Panc1 (cell line): ENCODE data around the gene PRCD. TPM values are rescaled to one million over a fixed set of nuclear protein-coding genes. Genes with fewer than 3 reads are reported as not detected.

Experiments used
- ATAC-seq: fragments of 200-7000 bp; cut with Tn5 transposase; 2 replicates; pipeline ENCODE4 v1.9.1; 2020; ENCODE audit warnings: mild to moderate bottlenecking, moderate library complexity
- BruUV-seq: library from RNA; stranded (reverse); fragments of 400-500 nt; replicated peaks from 2 replicates; lab custom pipeline; 2021; lab: Mats Ljungman, UMichigan
- CTCF ChIA-PET: fragments of 300-600 bp; sonication (Branson Sonifier 250); formaldehyde crosslinking; loops from one replicate; lab custom pipeline; 2022; ENCODE audit warnings: antibody characterized with exemption; lab: Charles Lee
- POLR2A ChIA-PET: fragments of 300-600 bp; sonication (Branson Sonifier 250); formaldehyde crosslinking; loops from one replicate; lab custom pipeline; 2022; ENCODE audit warnings: antibody characterized with exemption; lab: Charles Lee
- DNase-seq: peaks from one replicate; pipeline ENCODE4 v3.0.0-alpha.2; 2010; ENCODE audit warnings: low read depth, low spot score
- H3K27ac ChIP-seq: 2 replicates; pipeline ENCODE4 v1.5.1; 2011; ENCODE audit warnings: mild to moderate bottlenecking, low read length, inconsistent platforms
- H3K27me3 ChIP-seq: fragments of 200-500 bp; sonication (Bioruptor generic); 2 replicates; pipeline ENCODE4 v1.6.0; 2014; ENCODE audit warnings: low read length, inconsistent platforms; ENCODE audit not compliant: control insufficient read depth, insufficient read depth
- H3K36me3 ChIP-seq: fragments of 200-500 bp; sonication (Bioruptor generic); 2 replicates; pipeline ENCODE4 v1.5.1; 2014; ENCODE audit warnings: inconsistent platforms, mild to moderate bottlenecking, low read length, moderate library complexity; ENCODE audit not compliant: control insufficient read depth, insufficient read depth
- H3K4me1 ChIP-seq: 2 replicates; pipeline ENCODE4 v1.5.1; 2011; ENCODE audit warnings: inconsistent platforms, mild to moderate bottlenecking, low read length, moderate library complexity; ENCODE audit not compliant: control insufficient read depth, insufficient read depth
- H3K4me3 ChIP-seq, 2 experiments: 2 replicates each; pipeline ENCODE4 v1.5.1; 2011 to 2012; ENCODE audit warnings: low read depth in 2 of 2, low read length in 2 of 2, mild to moderate bottlenecking in 2 of 2, inconsistent platforms in 1 of 2, moderate library complexity in 1 of 2
- H3K9me3 ChIP-seq: fragments of 200-500 bp; sonication (Bioruptor generic); 2 replicates; pipeline ENCODE4 v1.5.1; 2014; ENCODE audit warnings: low read depth, mild to moderate bottlenecking, inconsistent platforms, low read length, moderate library complexity; ENCODE audit not compliant: control insufficient read depth, insufficient read depth
- CTCF ChIP-seq: fragments of 450-650 bp; IDR thresholded peaks from 2 replicates; pipeline ENCODE4 v1.5.1; 2017; ENCODE audit warnings: mild to moderate bottlenecking
- POLR2AphosphoS5 ChIP-seq: IDR thresholded peaks from 2 replicates; pipeline ENCODE4 v1.6.1; 2012; ENCODE audit warnings: mild to moderate bottlenecking, low read depth, low read length, moderate library complexity
- REST ChIP-seq, 2 experiments: IDR thresholded peaks; 2 replicates each; pipeline ENCODE4 v1.6.1; 2011 to 2012; ENCODE audit warnings: low read depth in 2 of 2, control low read depth in 1 of 2, low read length in 1 of 2, mild to moderate bottlenecking in 1 of 2, moderate library complexity in 1 of 2; ENCODE audit not compliant: insufficient read depth in 1 of 2
- SIN3A ChIP-seq: IDR thresholded peaks from 2 replicates; pipeline ENCODE4 v1.6.1; 2012; ENCODE audit warnings: low read depth, mild to moderate bottlenecking, low read length, moderate library complexity, borderline replicate concordance; ENCODE audit not compliant: insufficient read depth
- TCF7L2 ChIP-seq: IDR thresholded peaks from 2 replicates; pipeline ENCODE4 v1.6.1; 2011; ENCODE audit warnings: mild to moderate bottlenecking, low read depth, low read length, inconsistent platforms
- in situ Hi-C: cut with HindIII; loops from 2 replicates; pipeline ENCODE4 v1.10.0; 2016; ENCODE audit warnings: low sequenced_read_pairs, low pct_unique_long_range_greater_than_20kb
- intact Hi-C: fragments of 100-400 bp; cut with micrococcal nuclease; formaldehyde crosslinking; loops from one replicate; pipeline ENCODE4 v1.10.0; 2022; ENCODE audit not compliant: unreplicated experiment
- total RNA-seq: library from RNA; stranded (reverse); gene quantifications from one replicate; pipeline ENCODE4 v1.2.1, GENCODE V29; 2021; ENCODE audit not compliant: unreplicated experiment

Gene PRCD
- total RNA-seq, 1 experiment from 2014 or later = 0.54 TPM

DNA sequence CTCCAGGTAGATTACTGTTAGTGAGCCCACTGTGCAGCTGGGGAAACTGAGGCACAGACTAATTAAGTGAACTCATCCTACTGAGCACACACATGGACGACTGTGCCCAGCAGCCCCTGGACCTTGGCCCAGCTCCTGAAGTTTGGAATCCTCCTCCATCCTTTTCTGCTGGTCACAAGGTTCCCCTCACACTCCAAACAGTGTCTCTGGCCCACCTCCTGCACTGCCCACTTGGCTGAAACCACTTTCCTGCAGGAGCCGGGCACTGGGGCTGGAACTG lies 42.2 kb upstream of the PRCD start:
- in situ Hi-C loops (no loop called here), intact Hi-C loops (no loop called here)
- ChIA-PET CTCF (interaction anchor here (0.5 to 0.8 kb wide), 5 partner anchors 14 to 658 kb away, joined by 3 to 6 read pairs (median 3); no protein-coding TSS in a partner anchor), POLR2A (interaction anchor here (0.9 kb wide), 1 partner anchor 44 kb away, joined by 8 read pairs; no protein-coding TSS in a partner anchor)
- Histone ChIP-seq H3K9me3 (no peaks in the 10 kb centered on the region), H3K4me3 (peak overlapping the region; percentile 8 to 89; a peak in 3 of 4 replicates), H3K36me3 (peaks cover 7% of the 10 kb centered on the region; the same call in 1 of the 2 replicates), H3K27ac (peak overlapping the region; percentile 89), H3K4me1 (peaks cover 66% of the 10 kb centered on the region), H3K27me3 (no peaks in the 10 kb centered on the region)
- TF ChIP-seq SIN3A = no peak
- no peak for TF ChIP-seq POLR2AphosphoS5
- no peak for TF ChIP-seq CTCF
- no peak for TF ChIP-seq TCF7L2
- no peak for TF ChIP-seq REST (IDR thresholded peaks at IDR 0.05; ENCODE audit: insufficient read depth in 1 of 2, low read depth in 2 of 2, low read length in 1 of 2)
- DNase-seq = no peak
- no peak for ATAC-seq
- BruUV-seq = no TSS peak

- in situ Hi-C loops (no loop called here), intact Hi-C loops (no loop called here)
- CTCF ChIA-PET = interaction anchor here (0.6 to 1.0 kb wide), 6 partner anchors 13 to 183 kb away, joined by 3 to 6 read pairs (median 3); partner anchors contain the start of gene AANAT
- DNase-seq (no peak), ATAC-seq (peak; percentile 64)
- POLR2A ChIA-PET = interaction anchor here (0.7 to 1.6 kb wide), 6 partner anchors 12 to 204 kb away, joined by 3 to 8 read pairs (median 4); no protein-coding TSS in a partner anchor
- Histone ChIP-seq H3K27me3 (no peaks in the 10 kb centered on the region), H3K9me3 (no peaks in the 10 kb centered on the region), H3K4me3 (peak overlapping the region; percentile 8 to 89), H3K4me1 (peaks cover 60% of the 10 kb centered on the region), H3K36me3 (peaks cover 7% of the 10 kb centered on the region; the same call in 1 of the 2 replicates), H3K27ac (peak overlapping the region; percentile 89)
- no TSS peak for BruUV-seq
- TF ChIP-seq REST (IDR thresholded peaks at IDR 0.05; ENCODE audit: insufficient read depth in 1 of 2, low read depth in 2 of 2, low read length in 1 of 2) = 0 out of 4 replicates have a peak, but pooled peaks of 1 of the 2 experiments have one; percentile 35
- peak; percentile 77; the same call in 1 of the 2 replicates for TF ChIP-seq SIN3A
- no peak for TF ChIP-seq CTCF
- no peak for TF ChIP-seq TCF7L2
- TF ChIP-seq POLR2AphosphoS5 = peak; percentile 60
These were observed 41.6 kb upstream of the PRCD start for GRCh38 chr17:76497979-76498875.
